NOMO-1 treated with dmso at 0.1 percent for 144 hours (cell line): ENCODE data around the gene PIGV.
A peak's percentile ranks its signal among the peaks of the same experiment; 100 is the strongest.

Experiments used
- DNase-seq: peaks from one replicate; lab custom pipeline; 2025; ENCODE audit not compliant: unreplicated experiment; lab: John Stamatoyannopoulos, UW

PIGV gene

GRCh38 chr1:26787706-26788514 is at the start of gene PIGV:
TSS of gene PIGV (plus strand) at chr1:26787950. CDS start at chr1:26790816, 2,866 bp downstream.
- DNase-seq = peak; percentile 86

GRCh38 chr1:26739329-26739914 is 48.3 kb upstream of the PIGV start:
- no peak for DNase-seq

GRCh38 chr1:26740023-26740634 is 47.6 kb upstream of the PIGV start:
- no peak for DNase-seq

- no peak for DNase-seq
Measured at GRCh38 chr1:26740952-26741351, 46.8 kb upstream of the PIGV start.

- no peak for DNase-seq
Measured at GRCh38 chr1:26743426-26744059, 44.2 kb upstream of the PIGV start.

DNA sequence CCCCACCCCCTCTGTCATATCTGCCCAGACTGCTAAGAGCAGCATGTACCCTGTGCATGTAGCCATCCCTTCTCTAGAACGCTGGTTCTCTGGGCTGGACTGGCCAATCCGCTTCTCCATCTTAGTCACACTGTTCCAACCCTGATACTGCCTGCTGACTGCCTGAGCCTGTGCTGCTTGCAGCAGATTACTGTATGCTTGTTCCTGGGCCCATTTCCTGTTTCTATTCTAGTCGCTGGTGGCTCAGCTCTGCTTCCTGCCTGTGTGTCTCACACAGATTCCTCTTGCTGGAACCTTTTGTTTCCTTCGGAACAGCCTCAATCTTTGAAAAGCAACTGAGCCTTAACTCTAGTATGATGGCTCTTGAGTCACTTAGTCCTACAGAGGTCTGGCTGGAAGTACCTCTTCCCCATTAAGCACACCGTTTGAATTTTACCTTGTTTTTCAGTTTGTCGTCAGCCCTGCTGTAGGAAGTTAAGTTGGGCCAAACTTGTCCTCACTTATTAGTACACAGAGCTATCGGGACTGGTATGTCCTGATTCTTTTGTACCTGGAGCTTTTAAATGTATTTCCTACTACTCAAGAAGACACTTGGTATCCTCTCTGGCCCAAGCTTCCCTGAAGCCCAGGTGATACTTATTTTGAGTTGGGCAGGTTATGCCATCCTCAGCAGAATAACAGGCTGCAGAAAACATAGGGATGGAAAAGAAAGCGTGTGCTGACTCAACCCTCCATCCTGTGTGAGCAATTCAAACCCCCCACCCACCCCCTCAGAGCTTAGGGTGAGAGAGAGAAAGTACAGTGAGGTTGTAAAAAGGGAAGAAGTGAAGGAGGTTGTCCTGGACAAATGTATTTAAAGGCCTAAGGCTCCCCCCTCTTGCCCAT is 43.4 kb upstream of the PIGV start:
- DNase-seq = peak; percentile 94

DNA sequence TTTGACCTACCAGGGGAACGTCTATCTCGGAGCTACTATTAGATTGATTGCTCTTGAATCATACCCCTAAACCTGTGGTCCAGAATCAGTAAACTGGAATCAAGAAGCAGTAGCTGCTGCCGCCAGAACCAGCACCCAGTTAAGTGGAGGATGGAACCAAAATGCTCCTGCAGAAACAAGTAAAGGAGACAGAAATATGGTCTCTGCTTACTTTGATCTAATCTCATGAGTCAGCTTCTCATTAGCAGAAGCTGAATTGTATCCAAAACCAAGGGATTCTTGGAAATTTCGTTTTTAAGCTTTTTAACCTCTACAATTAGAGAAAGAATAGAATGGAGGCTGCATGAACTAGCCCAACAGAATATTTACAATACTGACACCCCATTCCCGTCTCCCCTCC is 42.6 kb upstream of the PIGV start:
- DNase-seq = no peak

DNA sequence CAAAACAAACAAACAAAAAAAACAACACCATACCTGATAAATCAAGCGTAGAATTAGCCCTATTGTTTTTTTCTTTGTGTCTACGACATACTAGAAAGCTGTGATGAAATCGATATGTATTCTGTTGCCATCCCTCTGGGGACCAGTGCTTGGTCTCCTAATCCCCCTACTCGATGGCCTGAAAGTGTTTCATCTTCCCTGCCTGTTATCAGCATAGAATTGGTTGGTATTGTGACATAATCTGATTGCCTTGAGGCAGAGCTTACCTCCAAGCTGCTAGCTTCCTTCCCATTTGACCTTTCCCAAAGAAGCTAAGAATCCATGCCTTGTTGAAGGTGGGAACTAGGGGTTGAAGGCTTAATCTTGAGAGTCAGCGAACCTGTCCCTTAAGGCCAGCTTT is 40.7 kb upstream of the PIGV start:
- DNase-seq = no peak

DNA sequence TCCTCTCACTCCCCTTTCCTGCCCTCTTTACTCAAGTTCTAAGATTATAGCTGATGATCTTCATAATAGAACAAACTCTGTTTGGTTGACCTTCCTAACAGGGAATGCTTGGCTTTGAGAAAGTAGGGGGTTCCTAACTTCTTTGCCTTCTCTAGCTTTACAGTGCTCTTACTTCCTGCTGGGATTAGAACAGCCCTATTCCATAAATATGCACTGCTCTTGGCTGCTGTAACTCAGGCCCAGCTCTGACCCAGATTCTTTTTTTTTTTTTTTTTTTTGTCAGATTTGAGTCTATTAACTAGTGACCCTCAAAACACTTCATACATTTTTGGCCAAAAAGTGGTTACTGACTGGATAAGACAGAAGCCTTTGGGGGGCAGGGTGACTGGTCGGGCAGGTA is 39.4 kb upstream of the PIGV start:
- DNase-seq = no peak

GRCh38 chr1:26749458-26749857 is 38.3 kb upstream of the PIGV start:
- DNase-seq = no peak

- DNase-seq = no peak
Measured at GRCh38 chr1:26750428-26750827, 37.3 kb upstream of the PIGV start.

GRCh38 chr1:26752519-26752918 is 35.2 kb upstream of the PIGV start:
- DNase-seq = no peak

DNA sequence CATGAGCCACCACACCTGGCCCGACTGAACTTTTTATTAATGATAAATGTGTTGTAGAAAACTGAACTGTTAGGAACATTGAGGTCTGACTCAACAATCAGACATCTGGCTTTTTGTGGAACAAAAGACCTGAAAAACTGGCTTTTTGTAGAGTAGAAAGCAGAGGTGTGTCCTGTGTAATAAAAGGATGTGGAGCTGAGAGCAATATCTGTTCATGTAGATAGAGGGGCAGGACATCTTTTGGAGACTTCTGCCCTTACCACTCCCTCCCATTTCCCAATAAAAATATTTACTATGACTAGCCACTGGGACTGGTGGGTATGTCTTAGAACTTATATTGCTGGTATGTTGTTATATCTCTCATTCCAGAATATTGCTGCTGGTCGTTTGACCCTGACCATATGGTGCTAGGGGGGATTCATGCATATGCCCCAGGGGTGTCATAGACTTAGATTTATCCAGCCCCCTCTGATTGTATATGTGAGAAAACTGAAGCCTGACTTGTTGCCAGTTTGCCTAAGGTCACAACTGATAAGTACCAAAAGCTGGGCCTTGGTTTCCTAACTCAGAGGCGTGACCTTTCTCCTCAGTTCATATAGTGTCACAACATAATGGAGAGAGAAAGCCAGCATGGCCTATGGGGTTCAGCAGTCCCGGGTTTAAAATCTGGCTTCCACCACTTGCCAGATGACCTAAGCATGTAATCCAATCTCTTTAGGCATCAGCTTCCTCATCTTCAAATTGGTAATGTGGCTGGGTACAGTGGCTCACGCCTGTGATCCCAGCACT is 33.5 kb upstream of the PIGV start:
- DNase-seq = no peak

- no peak for DNase-seq
Measured at GRCh38 chr1:26758358-26758757, 29.4 kb upstream of the PIGV start.

DNA sequence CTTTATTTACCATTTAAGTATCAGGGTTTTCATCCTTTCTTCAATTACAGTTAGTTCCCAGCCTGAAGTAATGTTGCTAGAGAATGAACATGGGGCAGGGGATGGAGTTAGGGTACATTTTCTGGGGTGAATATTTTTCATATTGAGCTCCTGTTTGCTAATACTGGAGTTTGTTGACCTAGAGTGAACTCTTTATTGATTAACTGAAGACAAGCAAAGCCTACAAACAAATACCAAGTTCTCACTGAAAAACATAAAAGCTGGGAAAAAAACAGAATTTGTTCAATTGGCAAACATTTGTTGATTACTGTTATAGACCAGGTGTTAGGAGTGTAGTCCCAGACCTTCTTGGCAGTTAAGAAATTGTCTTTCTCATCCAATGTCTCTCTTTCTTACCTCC is 28.2 kb upstream of the PIGV start:
- DNase-seq = no peak

- no peak for DNase-seq
Measured at GRCh38 chr1:26761217-26761616, 26.5 kb upstream of the PIGV start.

DNA sequence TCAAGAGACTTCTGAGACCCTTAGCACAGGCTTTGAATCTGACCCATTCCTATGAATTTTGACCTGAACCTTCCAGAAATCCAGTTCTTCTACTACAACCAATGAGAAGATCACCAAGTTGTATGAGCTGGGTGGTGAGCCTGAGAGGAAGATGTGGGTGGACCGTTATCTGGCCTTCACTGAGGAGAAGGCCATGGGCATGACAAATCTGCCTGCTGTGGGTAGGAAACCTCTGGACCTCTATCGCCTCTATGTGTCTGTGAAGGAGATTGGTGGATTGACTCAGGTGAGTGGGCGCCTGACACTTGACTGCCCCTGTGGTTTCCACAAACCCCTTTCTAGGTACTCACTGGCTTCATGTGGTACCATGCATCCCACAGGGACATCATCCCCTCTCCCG is 20.0 kb upstream of the PIGV start:
- DNase-seq = no peak

- DNase-seq = no peak
Measured at GRCh38 chr1:26768755-26769154, 19.0 kb upstream of the PIGV start.

DNA sequence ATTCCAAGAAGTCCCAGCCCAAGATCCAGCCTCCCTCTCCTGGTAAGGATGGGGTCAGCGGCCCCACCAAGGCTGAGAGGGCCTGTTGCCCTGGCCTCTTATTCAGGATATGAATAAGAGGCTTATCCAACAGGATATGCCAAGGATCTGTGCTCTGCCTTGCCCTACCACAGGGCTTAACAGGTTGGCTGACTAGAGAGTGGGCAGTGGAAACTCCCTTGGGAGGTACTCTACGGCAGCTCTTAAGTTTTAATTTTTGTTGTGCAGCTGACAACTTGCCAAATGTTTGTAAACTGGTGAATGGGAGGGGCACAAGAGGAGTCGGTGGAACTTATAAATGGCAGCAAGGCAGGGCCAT is 16.5 kb upstream of the PIGV start:
- no peak for DNase-seq

GRCh38 chr1:26771643-26772321 is 16.0 kb upstream of the PIGV start:
- DNase-seq = no peak
